CD1c-positive myeloid dendritic cell (primary cell): ENCODE measurements around the gene BTN2A1.
"Not testable (repeated sequence)": the region's sequence is repeated elsewhere in the genome, so short reads cannot be mapped to it uniquely, and the experiment has no call there.

ENCODE experiments used
- DNase-seq: peaks from one replicate; pipeline ENCODE4 v3.0.0-alpha.2; 2016; ENCODE audit errors: extremely low spot score

The BTN2A1 gene

DNA sequence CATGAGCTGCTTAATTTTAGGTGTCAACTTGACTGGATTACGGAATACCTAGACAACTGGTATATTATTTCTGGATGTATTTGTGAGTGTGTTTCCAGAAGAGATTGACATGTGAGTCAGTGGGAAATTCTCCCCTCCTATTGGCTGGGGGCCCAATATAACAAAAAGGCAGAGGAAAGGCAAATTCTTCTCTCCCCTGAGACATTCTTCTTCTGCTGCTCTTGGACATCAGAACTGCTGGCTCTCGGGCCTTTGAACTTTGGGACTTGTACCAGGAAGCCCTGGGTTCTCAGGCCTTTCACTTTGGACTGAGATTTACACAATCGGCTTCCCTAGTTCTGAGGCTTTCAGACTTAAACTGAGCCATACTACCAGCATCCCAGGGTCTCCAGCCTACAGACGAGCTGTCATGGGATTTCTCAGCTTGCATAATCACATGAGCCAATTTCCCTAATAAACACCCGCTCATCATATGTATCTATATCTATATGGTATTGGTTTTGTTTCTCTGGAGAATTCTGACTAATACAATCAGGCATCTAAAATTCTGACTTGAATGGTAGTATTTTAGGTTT is 25.0 kb upstream of the BTN2A1 start:
- no peak for DNase-seq

DNA sequence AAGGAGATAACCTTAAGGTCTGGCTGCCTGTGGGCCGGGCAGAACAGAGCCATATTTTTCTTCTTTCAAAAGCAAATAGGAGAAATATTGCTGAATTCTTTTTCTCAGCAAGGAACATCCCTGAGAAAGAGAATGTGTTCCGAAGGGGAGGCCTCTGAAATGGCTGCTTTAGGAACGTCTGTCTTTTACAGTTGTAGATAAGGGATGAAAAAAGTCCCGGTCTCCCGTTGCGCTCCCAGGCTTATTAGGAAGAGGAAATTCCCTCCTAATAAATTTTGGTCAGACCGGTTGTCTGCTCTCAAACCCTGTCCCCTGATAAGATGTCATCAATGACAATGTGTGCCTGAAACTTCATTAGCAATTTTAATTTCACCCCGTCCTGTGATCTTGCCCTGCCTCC is 24.1 kb upstream of the BTN2A1 start:
- DNase-seq = not testable (repeated sequence)

DNA sequence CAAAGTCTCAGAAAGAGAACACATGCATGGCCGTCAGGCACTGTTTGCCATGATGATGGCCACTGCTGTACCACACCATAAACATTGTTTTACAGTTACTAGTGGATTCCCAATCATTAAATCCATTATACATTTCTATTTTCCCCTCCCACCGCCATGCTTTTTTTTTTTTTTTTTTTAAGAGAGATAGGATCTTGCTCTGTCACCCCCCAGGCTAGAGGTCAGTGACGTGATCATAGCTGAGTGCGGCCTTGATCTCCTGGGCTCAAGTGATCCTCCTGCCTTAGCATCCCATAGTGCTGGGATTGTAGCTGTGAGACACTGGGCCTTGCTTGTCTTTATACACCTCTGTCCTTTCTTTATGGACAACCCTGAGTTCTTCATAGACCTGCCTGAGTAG is 21.7 kb upstream of the BTN2A1 start:
- no peak for DNase-seq

DNA sequence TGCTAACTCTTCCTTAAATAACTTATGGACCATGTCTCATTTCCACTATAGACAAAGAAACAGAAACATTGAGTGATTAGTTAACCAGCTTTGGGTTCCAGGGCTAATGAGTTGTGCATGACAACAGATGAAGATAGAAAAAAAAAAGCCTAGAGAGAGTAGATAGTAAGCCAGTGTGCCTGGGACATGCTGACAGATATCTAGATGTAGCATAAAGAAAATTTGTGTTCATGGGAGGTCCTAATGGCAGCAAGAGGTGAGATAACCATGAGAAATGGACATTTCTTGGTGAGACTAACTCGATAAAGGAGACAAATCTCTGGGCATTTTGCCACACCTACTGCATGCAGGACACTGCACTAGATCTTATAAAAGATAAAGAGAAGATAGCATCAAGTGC is 20.2 kb upstream of the BTN2A1 start:
- DNase-seq = no peak

- no peak for DNase-seq
Measured at GRCh38 chr6:26438000-26438399, 19.8 kb upstream of the BTN2A1 start.

- DNase-seq = no peak
Measured at GRCh38 chr6:26439151-26440125, 18.3 kb upstream of the BTN2A1 start.

- DNase-seq = no peak
Measured at GRCh38 chr6:26440977-26441358, 16.8 kb upstream of the BTN2A1 start.

- no peak for DNase-seq
Measured at GRCh38 chr6:26441977-26442376, 15.8 kb upstream of the BTN2A1 start.

- DNase-seq = no peak
Measured at GRCh38 chr6:26445934-26446667, 11.7 kb upstream of the BTN2A1 start.

DNA sequence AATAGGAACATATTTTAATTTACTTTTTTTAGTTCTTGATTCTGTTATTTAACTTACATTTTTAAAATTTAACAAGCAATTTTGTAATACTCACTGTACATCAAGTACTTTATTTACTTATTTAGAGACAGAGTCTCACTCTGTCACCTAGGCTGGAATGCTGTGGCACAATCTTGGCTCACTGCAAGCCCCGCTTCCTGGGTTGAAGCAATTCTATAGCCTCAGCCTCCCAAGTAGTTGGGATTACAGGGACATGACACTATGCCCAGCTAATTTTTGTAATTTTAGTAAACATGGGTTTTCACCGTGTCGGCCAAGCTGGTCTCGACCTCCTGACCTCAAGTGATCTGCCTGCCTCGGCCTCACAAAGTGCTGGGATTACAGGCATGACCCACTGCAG is 10.5 kb upstream of the BTN2A1 start:
- DNase-seq = no peak

DNA sequence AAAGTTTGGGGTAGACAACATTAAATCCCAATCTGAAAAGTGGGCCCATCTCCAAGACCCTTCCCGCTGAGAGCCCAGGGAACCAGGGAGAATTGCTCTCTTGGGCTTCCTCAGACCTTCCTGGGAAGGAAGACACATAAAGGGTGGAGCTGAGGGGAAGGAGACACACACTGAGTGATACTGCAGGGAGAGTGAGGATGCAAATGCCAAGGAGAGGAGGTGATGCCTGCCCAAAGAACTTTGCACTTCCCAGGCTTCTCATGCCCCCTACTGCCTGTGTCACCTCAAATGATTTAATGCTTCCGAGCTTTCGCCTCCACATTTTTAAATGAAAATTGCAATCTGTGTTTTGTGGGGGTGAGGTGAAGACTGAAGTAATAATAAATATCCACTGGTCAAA is 7.5 kb upstream of the BTN2A1 start:
- DNase-seq = no peak

DNA sequence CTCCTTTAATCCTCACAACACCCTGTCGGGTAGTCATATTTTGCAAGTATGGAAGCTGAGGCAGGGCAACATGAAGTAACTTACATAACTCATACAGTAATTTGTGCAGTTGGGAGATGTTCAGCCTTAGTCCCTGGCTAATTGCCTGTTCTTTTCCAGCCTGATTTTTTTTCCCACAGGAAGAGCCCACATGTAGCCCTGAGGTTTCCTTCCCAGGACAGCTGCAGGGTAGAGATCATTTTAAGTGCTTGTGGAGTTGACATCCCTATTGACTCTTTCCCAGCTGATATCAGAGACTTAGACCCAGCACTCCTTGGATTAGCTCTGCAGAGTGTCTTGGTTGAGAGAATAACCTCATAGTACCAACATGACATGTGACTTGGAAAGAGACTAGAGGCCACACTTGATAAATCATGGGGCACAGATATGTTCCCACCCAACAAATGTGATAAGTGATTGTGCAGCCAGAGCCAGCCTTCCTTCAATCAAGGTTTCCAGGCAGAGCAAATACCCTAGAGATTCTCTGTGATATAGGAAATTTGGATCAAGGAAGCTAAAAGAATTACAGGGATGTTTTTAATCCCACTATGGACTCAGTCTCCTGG is 5.0 kb upstream of the BTN2A1 start:
- no peak for DNase-seq

- no peak for DNase-seq
Measured at GRCh38 chr6:26454631-26455030, 3.1 kb upstream of the BTN2A1 start.

- no peak for DNase-seq
Measured at GRCh38 chr6:26455357-26455970, 2.3 kb upstream of the BTN2A1 start.

DNA sequence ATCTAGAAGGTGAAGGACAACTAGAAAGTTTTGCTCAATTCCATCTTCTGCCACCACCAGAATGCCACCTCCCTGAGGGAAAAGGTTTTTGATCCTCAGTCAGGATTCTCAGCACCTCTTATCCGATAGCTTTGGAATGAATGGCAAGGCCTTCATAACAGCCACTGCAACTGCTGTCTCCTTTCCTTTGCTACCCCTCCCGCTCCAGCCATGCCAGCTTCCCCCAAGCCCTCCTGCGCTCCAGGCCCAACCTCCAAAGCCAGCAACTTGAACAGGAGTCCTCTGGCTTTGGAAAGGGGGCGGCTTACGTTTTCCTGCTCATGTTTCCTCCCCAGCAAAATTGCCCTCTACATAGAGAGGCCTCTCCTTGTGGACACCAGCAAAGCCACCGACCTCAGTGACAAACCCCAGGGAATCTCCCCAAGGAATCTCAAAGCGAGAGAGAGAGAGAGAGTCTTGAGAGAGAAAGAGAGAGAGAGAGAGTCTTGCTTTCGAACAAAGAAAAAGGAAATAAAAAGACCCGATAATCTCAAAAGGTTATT is 420 bp upstream of the BTN2A1 start:
- no peak for DNase-seq

DNA sequence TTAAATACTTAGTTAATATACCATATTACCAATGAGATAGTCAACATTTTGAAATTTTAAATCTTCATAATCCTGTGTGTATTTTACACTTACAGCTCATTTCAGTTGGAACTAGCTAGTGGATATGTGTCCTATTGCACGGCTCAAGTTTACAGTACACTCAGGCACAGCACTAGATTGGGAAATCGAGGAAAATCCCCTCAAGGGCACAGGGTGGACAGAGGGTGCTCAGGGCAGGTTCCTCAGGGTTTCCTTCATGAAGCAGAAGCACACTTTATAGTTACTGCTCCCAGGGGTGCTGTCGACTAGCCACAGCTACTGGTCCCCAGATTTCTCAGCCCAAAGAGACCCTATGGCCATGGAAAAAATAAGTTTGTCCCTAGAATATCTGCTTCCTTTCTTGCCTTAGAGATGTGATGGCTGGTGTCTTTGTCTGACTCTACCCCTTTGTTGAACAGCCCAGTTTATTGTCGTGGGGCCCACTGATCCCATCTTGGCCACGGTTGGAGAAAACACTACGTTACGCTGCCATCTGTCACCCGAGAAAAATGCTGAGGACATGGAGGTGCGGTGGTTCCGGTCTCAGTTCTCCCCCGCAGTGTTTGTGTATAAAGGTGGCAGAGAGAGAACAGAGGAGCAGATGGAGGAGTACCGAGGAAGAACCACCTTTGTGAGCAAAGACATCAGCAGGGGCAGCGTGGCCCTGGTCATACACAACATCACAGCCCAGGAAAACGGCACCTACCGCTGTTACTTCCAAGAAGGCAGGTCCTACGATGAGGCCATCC is 1.5 kb downstream of the BTN2A1 start:
- peak; percentile 49 for DNase-seq

- not testable (repeated sequence) for DNase-seq
Measured at GRCh38 chr6:26461353-26461752, 3.6 kb downstream of the BTN2A1 start.

- no peak for DNase-seq
Measured at GRCh38 chr6:26464014-26464413, 6.3 kb downstream of the BTN2A1 start.

GRCh38 chr6:26464416-26465131 is 6.8 kb downstream of the BTN2A1 start:
- DNase-seq = no peak

- no peak for DNase-seq
Measured at GRCh38 chr6:26465776-26466175, 8.0 kb downstream of the BTN2A1 start.
